Measurements from ENCODE around the gene MPHOSPH6. TPM values are rescaled to one million over a fixed set of nuclear protein-coding genes. Genes with fewer than 3 reads are reported as not detected.

MPHOSPH6 gene
- total RNA-seq, 1 experiment from 2014 or later, result 39.9 TPM

GRCh38 chr16:82157836-82158235 lies 12.2 kb downstream of the MPHOSPH6 start:
- TF ChIP-seq CTCF (IDR thresholded peaks at IDR 0.05; ENCODE audit: unreplicated experiment), result no peak
- H3K4me3 Mint-ChIP-seq (ENCODE audit: unreplicated experiment), result no peak overlapping the region
- ChIA-PET POLR2A (interaction anchor here (1.0 kb wide), 1 partner anchor 81 kb away, joined by 3 read pairs; no protein-coding TSS in a partner anchor), CTCF (interaction anchor here (0.5 kb wide), 1 partner anchor 107 kb away, joined by 3 read pairs; no protein-coding TSS in a partner anchor)
- intact Hi-C loops (cut with micrococcal nuclease), result no loop called here
- BruUV-seq (replicated peaks), result no TSS peak
- H3K36me3 Mint-ChIP-seq (ENCODE audit: insufficient read depth, unreplicated experiment), result peaks cover 59% of the 10 kb centered on the region
- no peaks in the 10 kb centered on the region for H3K9me3 Mint-ChIP-seq (ENCODE audit: unreplicated experiment)
- H3K4me1 Mint-ChIP-seq (ENCODE audit: insufficient read depth, unreplicated experiment), result peaks cover 7% of the 10 kb centered on the region
- no peaks in the 10 kb centered on the region for H3K27me3 Mint-ChIP-seq (ENCODE audit: insufficient read depth, unreplicated experiment)
- no peak for DNase-seq (ENCODE audit: unreplicated experiment)
- peak overlapping the region; percentile 71 for H3K27ac Mint-ChIP-seq (ENCODE audit: low read depth, unreplicated experiment)

DNA sequence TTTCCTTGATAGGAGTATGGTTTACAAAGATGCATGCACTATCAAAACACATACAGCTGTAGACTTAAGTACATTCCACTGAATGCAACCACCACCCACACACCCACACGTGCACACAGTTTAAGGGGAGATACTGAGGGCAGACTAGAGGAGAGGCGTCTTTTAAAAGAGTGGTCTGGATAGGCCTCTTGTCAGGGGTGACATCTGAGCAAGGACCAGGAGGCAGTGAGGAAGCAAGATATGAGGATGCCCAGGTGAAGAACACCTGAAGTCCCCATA lies 12.6 kb downstream of the MPHOSPH6 start:
- no peak for DNase-seq (ENCODE audit: unreplicated experiment)
- Mint-ChIP-seq H3K36me3 (ENCODE audit: insufficient read depth, unreplicated experiment) (peaks cover 57% of the 10 kb centered on the region), H3K4me3 (ENCODE audit: unreplicated experiment) (no peak overlapping the region), H3K27me3 (ENCODE audit: insufficient read depth, unreplicated experiment) (no peaks in the 10 kb centered on the region), H3K4me1 (ENCODE audit: insufficient read depth, unreplicated experiment) (peaks cover 7% of the 10 kb centered on the region), H3K9me3 (ENCODE audit: unreplicated experiment) (no peaks in the 10 kb centered on the region), H3K27ac (ENCODE audit: low read depth, unreplicated experiment) (peak overlapping the region; percentile 71)
- TF ChIP-seq CTCF (IDR thresholded peaks at IDR 0.05; ENCODE audit: unreplicated experiment), result no peak
- intact Hi-C loops (cut with micrococcal nuclease), result no loop called here
- BruUV-seq (replicated peaks), result no TSS peak
- ChIA-PET POLR2A (no interaction called here), CTCF (interaction anchor here (0.5 kb wide), 1 partner anchor 108 kb away, joined by 3 read pairs; no protein-coding TSS in a partner anchor)

GRCh38 chr16:82156761-82157533 lies 13.1 kb downstream of the MPHOSPH6 start:
- no peak overlapping the region for H3K4me3 Mint-ChIP-seq (ENCODE audit: unreplicated experiment)
- H3K27ac Mint-ChIP-seq (ENCODE audit: low read depth, unreplicated experiment), result peak overlapping the region; percentile 71
- intact Hi-C loops (cut with micrococcal nuclease), result no loop called here
- no peaks in the 10 kb centered on the region for H3K27me3 Mint-ChIP-seq (ENCODE audit: insufficient read depth, unreplicated experiment)
- H3K9me3 Mint-ChIP-seq (ENCODE audit: unreplicated experiment), result no peaks in the 10 kb centered on the region
- CTCF ChIA-PET, result no interaction called here
- POLR2A ChIA-PET, result no interaction called here
- BruUV-seq (replicated peaks), result no TSS peak
- TF ChIP-seq CTCF (IDR thresholded peaks at IDR 0.05; ENCODE audit: unreplicated experiment), result no peak
- peaks cover 7% of the 10 kb centered on the region for H3K4me1 Mint-ChIP-seq (ENCODE audit: insufficient read depth, unreplicated experiment)
- H3K36me3 Mint-ChIP-seq (ENCODE audit: insufficient read depth, unreplicated experiment), result peaks cover 51% of the 10 kb centered on the region
- peak; percentile 28 for DNase-seq (ENCODE audit: unreplicated experiment)

DNA sequence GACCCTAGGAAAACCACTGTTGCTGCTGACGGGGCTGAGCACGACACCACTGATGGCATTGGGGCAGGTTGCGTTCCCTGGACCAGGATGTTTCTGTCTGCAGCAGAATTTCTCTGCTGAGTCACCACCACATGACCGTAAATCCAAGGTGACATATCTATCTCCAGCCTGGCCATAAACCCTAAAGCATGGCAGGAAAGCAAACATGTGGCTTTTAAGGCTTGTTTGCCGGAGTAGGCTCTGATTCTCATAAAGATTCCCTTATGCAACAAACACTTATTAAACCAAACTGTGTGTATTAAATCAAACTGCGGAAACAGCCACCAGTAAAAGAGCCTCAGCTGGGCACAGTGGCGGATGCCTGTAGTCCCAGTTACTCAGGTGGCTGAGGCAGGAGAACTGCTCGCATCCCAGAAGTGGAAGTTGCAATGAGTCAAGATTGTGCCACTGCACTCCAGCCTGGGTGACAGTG lies 17.3 kb downstream of the MPHOSPH6 start:
- no peak for TF ChIP-seq CTCF (IDR thresholded peaks at IDR 0.05; ENCODE audit: unreplicated experiment)
- H3K27ac Mint-ChIP-seq (ENCODE audit: low read depth, unreplicated experiment), result no peak overlapping the region
- intact Hi-C loops (cut with micrococcal nuclease), result no loop called here
- peaks cover 6% of the 10 kb centered on the region for H3K4me1 Mint-ChIP-seq (ENCODE audit: insufficient read depth, unreplicated experiment)
- no peaks in the 10 kb centered on the region for H3K9me3 Mint-ChIP-seq (ENCODE audit: unreplicated experiment)
- POLR2A ChIA-PET, result interaction anchor here (0.9 to 1.4 kb wide), 2 partner anchors 16 to 18 kb away, joined by 3 read pairs; no protein-coding TSS in a partner anchor
- H3K36me3 Mint-ChIP-seq (ENCODE audit: insufficient read depth, unreplicated experiment), result peaks cover 52% of the 10 kb centered on the region
- no peaks in the 10 kb centered on the region for H3K27me3 Mint-ChIP-seq (ENCODE audit: insufficient read depth, unreplicated experiment)
- BruUV-seq (replicated peaks), result no TSS peak
- H3K4me3 Mint-ChIP-seq (ENCODE audit: unreplicated experiment), result no peak overlapping the region
- no peak for DNase-seq (ENCODE audit: unreplicated experiment)
- CTCF ChIA-PET, result interaction anchor here (0.7 to 0.8 kb wide), 2 partner anchors 234 to 279 kb away, joined by 3 read pairs; no protein-coding TSS in a partner anchor

All from MCF 10A (cell line).